ENCODE data around the gene SLC41A1. TPM values are rescaled to one million over a fixed set of nuclear protein-coding genes. Genes with fewer than 3 reads are reported as not detected.

Gene SLC41A1
- total RNA-seq, 2 donors from 2014 or later: 31.1 to 64.4 TPM

DNA sequence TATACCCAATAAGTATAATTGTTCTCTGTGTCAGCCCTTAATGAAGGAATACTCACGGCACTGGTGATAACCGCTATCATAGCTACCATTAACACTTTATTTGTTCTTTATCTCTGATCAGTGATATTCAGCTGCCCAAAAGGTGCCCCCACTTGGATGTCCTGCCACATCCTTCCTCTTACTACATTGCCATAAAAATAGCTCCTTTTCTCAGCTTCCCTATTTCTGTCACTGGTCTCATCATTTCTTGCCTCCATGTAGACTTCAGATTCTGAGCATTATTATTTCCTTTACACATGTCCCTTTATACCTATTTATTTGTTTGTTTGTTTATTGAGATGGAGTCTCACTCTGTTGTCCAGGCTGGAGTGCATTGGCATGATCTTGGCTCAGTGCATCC is 35.0 kb downstream of the SLC41A1 start:
- ATAC-seq: no peak
- peaks cover 7 to 10% of the 10 kb centered on the region in 2 donors for H3K36me3 Mint-ChIP-seq
- no peaks in the 10 kb centered on the region for H3K9me3 Mint-ChIP-seq
- H3K27ac Mint-ChIP-seq: no peak overlapping the region
- DNase-seq (ENCODE audit: low spot score in 2 of 2): no peak

DNA sequence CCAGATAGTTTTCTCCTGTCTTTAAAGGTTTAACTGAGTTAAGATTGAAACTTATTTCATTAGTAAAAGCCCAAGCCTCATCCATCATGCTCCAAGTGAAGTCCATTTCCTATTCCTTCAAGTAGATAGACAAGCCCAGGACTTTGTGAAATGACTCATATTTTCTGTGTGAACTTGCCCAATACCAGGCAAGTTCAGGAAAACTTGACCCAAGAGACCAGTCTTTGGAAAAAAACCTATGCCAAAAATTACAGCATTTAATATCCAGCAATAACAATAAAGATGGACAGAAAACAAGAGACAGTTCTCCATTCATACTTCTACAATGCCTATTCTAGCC is 37.3 kb downstream of the SLC41A1 start:
- Mint-ChIP-seq H3K27ac (peak overlapping the region; percentile 95 to 97), H3K36me3 (peaks cover 8 to 18% of the 10 kb centered on the region in 2 donors), H3K9me3 (no peaks in the 10 kb centered on the region)
- no peak for DNase-seq (ENCODE audit: low spot score in 2 of 2)
- ATAC-seq: no peak

DNA sequence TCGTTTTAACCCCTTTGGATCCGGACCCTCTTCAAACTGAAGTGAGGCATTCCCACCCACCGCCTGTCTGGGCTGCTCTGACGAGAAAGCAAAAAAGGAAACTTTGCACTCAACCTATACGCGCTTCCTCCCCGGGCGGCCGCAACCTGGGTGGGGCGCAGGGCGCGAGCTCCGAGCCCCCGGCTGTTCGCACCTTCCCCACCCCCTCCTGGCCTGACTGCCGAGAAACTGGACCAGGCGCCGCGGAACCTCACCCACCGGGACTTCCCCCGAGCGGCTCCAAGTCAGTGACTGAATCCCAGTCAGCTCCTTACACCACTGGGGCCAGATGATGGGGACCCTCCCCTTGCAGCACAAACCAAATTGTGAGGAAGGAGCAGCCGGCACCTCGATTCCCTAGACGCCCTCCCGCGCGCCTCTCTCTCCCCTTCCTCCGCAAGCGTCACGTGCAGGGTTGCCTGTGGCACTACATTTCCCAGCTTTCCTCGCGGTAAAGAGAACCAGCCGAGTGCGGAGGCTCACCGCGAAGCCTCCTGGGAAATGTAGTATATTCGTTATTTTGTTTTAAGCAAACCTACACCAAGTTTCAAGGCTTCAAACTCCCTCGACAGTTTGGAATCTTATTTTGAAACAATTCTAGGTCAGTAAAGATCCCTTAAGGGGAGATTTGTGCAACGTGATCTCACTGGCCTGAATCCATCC is 37.8 kb downstream of the SLC41A1 start, which contains the start of gene RAB29:
Gene RAB29, minus strand, starts transcription at position 468 of the 702 bp plus-strand sequence. CDS start 526 bp downstream, outside the sequence.
- H3K27ac Mint-ChIP-seq: peak within 1 kb of the TSS; percentile 95 to 97
- DNase-seq (ENCODE audit: low spot score in 2 of 2) (peak; percentile 80 to 91), ATAC-seq (peak; percentile 80 to 83)
- H3K9me3 Mint-ChIP-seq: no peaks in the 10 kb centered on the region
- peaks cover 13 to 23% of the 10 kb centered on the region in 2 donors for H3K36me3 Mint-ChIP-seq

DNA sequence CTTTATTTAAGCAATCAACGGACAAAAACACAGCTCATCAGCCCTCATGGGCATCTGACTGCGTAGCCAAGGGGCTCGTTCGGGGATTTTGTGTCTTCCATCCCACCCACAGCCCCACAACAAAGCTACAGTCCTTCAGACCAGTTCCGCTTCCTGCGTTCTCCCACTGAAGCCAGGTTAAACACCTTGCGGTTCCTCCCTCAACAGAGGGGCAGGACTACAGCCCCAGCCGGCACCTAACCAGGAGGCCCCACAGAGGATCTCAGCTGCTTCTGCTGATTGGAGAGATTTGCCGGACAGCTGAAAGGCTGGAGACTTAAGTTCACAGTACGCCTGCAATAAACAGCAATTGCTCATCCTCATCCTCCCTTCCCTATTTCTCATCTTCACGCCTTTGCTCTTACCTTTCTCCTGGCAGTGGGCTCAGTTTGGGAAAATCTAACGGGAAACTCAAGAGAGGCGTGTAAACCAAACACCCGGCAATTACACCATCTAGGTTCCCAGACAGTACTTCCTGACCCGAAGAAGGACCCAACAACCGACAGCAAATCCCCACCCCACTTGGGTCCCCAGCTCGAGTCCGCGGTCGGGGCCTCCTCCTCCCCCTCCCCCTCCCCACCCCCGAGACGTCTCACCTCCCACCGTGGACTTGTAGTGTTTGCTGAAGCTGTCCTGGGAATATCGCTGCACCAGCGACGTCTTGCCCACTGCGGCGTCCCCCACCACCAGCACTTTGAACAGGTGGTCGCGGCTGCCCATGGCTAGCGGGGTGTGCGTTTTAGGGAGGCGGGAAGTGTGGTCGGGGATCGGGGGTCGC is 38.6 kb downstream of the SLC41A1 start:
- peak overlapping the region; percentile 89 to 95 for H3K27ac Mint-ChIP-seq
- ATAC-seq (peak; percentile 28 to 36), DNase-seq (ENCODE audit: low spot score in 2 of 2) (peak; percentile 50 to 66)
- H3K9me3 Mint-ChIP-seq: no peaks in the 10 kb centered on the region
- peaks cover 21 to 30% of the 10 kb centered on the region in 2 donors for H3K36me3 Mint-ChIP-seq

DNA sequence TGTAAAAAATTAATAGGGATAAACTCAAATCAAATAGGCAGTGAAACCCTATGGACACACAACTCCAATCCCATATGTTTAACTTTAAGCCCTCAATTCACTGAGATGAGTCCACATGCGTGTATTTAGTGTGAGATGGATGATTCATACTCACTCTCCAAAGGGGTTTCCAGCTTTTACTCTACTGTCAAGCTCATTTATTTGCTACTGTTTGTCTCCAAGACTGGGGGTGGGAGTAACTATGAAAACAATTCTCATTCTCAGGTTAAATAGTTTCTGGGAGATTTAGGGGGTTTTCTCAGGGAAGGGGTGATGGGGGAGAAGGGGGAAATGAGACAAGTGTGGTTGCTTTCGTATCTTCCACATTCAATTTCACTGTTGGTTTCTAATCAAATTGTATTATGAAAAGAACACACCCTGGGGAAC is 40.4 kb downstream of the SLC41A1 start:
- Mint-ChIP-seq H3K9me3 (no peaks in the 10 kb centered on the region), H3K36me3 (peaks cover 21 to 30% of the 10 kb centered on the region in 2 donors), H3K27ac (peak overlapping the region; percentile 76 to 81)
- DNase-seq (ENCODE audit: low spot score in 2 of 2): no peak
- peak; percentile 48 to 81 for ATAC-seq

DNA sequence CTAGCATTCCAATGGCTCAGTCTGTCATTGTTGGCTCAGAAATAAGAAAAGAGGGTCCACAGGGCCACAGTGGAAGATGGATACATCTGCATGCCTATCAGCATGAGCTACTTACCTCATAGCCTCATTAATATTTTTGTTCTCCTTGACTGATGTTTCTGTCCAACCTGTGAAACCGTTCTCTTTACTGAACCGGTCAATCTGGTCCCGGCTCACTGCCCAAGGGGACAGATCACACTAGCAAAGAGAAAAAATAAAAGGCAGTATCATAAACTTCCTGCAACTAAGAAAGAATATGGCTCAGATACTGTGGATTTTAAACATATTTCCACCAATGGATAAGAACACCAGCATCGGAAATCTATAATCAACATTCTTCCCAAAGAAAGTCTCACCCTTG is 42.4 kb downstream of the SLC41A1 start:
- ATAC-seq (no peak), DNase-seq (ENCODE audit: low spot score in 2 of 2) (no peak)
- Mint-ChIP-seq H3K9me3 (no peaks in the 10 kb centered on the region), H3K27ac (peak overlapping the region; percentile 30 to 52), H3K36me3 (peaks cover 21 to 30% of the 10 kb centered on the region in 2 donors)

DNA sequence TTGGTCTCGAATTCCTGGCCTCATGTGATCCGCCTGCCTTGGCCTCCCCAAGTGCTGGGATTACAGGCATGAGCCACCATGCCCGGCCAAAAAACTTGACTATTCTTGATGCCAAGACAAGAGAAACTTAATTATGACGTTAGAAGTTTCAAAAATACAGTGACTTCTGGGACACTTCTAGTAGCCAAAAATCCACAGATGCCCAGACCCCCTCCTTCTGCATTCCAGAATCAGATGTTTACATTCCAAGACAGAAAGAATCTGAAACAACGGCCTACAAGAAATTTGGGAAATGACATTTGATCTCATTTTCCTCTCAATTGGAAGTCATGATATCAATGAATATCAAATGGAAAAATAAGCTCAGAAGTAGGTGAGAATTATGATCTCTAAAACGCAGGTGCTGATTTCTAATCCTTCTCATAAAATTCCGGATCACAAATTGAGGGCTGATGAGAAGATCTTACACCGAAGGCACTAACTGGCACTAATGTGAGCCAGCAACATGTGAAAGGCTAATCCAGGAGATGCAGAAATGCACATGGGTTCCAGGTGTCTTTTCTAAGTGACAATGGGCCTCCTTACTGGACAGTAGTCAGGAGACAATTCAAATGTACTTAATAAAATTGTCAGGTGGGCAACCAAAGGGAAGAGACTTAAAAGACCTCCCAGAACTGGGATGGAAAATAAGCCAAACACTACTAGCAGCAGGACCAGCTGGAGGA is 43.2 kb downstream of the SLC41A1 start:
- H3K27ac Mint-ChIP-seq: peak overlapping the region in 1 of 2 donors; percentile 72
- no peaks in the 10 kb centered on the region for H3K9me3 Mint-ChIP-seq
- ATAC-seq: no peak
- DNase-seq (ENCODE audit: low spot score in 2 of 2): no peak
- peaks cover 14 to 30% of the 10 kb centered on the region in 2 donors for H3K36me3 Mint-ChIP-seq

DNA sequence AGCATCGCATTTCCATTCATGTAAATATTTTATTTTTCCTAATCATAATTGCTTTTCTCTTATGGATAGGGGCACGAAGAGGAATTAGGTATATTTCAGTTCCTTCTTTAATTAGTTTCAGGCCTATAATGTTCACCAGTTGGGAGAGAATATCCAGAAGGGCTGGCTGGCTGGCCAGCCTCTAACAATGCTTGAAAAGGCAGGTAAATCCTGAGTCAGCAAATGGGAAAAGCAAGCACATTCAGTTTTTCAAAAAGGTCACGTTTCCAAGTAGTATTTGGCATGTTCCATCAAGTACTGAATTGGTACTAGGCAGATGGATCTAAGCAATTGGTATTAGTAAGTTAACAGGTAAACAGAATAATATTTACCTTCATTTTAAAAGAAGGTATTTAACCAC is 45.8 kb downstream of the SLC41A1 start:
- Mint-ChIP-seq H3K36me3 (peaks cover 14 to 20% of the 10 kb centered on the region in 2 donors), H3K9me3 (no peaks in the 10 kb centered on the region)

DNA sequence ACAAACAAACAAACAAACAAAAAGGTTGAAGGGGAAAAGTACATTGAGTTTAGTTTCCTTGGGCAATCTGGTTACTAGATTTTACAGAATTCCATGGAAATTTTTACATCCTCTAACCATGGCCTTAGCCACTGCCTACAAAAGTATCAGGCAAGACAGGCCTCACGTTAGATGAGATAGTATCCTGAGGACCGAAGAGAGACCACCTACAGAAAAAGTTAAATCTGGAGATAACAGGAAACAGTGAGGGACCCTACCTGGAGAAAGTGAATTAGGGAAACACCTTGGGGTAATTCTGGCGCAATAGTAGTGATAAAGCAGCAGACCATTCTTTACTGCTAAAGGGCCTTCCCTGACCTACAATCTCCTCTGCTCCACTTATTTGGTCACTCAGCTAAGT is 46.4 kb downstream of the SLC41A1 start:
- ATAC-seq: no peak
- peak overlapping the region in 1 of 2 donors; percentile 74 for H3K27ac Mint-ChIP-seq
- H3K36me3 Mint-ChIP-seq: peaks cover 14 to 20% of the 10 kb centered on the region in 2 donors
- H3K9me3 Mint-ChIP-seq: no peaks in the 10 kb centered on the region
- DNase-seq (ENCODE audit: low spot score in 2 of 2): no peak

More for the DNA sequence above, 45.8 kb downstream of the SLC41A1 start:
- DNase-seq (ENCODE audit: low spot score in 2 of 2) (no peak), ATAC-seq (no peak)
- H3K27ac Mint-ChIP-seq: peak overlapping the region in 1 of 2 donors; percentile 52

DNA sequence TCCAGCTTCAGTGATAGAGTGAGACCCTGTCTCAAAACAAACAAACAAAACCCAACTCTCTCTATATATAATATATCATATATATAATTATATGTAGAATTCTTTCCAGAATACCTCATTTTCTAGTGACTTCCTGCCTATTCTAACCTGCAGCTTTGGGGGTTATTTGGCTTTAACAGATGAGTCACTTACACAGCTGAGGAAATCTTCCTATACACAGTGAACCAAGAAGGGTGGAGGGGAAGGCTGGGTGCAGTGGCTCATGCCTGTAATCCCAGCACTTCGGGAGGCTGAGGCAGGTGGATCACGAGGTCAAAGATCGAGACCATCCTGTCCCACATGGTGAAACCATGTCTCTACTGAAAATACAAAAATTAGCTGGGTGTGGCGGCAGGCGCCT is 47.0 kb downstream of the SLC41A1 start:
- ATAC-seq (peak in 1 of 2 donors; percentile 32), DNase-seq (ENCODE audit: low spot score in 2 of 2) (no peak)
- no peak overlapping the region for H3K27ac Mint-ChIP-seq
- H3K36me3 Mint-ChIP-seq: peaks cover 14 to 20% of the 10 kb centered on the region in 2 donors
- no peaks in the 10 kb centered on the region for H3K9me3 Mint-ChIP-seq

DNA sequence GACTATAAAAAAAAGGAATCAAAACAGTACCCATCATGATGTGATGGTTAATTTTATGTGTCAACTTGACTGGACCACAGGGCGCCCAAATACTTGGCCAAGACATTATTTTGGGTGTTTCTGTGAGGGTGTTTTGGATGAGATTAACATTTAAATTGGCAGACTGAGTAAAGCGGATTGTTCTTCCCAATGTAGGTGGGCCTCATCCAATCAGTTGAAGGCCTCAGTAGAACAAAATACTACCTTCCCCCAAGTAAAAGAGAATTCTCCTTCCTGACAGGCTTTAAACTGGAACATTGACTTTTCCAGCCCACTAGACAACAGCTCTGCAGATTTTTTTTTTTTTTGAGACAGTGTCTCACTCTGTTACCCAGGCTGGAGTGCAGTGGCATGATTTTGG is 48.4 kb downstream of the SLC41A1 start:
- Mint-ChIP-seq H3K36me3 (peaks cover 2 to 6% of the 10 kb centered on the region in 2 donors), H3K27ac (peak overlapping the region in 1 of 2 donors; percentile 75), H3K9me3 (no peaks in the 10 kb centered on the region)
- DNase-seq (ENCODE audit: low spot score in 2 of 2) (no peak), ATAC-seq (no peak)

DNA sequence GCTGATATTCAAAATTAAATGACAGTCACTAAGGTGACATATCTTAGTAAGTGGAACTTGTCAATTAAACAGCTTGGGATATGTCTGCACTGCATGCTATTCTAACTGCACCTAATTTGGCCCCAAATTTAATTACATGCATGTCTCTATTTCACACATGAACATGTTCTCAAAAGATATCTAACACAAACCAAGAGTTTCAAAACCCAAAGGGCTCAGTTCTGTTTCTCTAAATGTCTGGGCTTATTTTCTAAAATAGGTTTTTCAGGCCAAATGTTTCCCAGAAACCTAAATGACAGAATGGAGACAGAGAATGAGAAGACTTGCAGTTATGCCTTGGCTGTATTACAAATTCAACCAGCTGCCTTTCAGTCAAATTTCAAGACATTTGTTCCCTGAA is 49.0 kb downstream of the SLC41A1 start:
- H3K36me3 Mint-ChIP-seq: peaks cover 0 to 5% of the 10 kb centered on the region in 2 donors
- H3K9me3 Mint-ChIP-seq: no peaks in the 10 kb centered on the region
- DNase-seq (ENCODE audit: low spot score in 2 of 2) (no peak), ATAC-seq (peak in 1 of 2 donors; percentile 90)
- peak overlapping the region in 1 of 2 donors; percentile 75 for H3K27ac Mint-ChIP-seq

DNA sequence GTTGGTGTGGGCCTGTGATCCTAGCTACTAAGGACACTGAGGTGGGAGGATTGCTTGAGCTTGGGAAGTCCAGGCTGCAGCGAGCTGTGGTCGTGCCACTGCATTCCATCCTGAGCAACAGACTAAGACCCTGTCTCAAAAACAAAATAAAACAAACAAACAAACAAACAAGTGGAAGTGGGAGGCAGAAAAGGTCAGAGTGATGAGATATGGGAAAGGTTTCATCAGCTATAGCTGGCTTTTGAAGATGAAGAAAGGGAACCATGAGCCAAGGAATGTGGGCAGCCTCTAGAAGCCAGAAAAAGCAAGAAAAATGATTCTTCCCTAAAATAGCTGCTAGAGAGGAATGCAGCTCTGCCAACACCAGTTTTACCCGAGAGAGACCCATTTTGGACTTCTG is 52.4 kb downstream of the SLC41A1 start:
- DNase-seq (ENCODE audit: low spot score in 2 of 2): no peak
- H3K27ac Mint-ChIP-seq: no peak overlapping the region
- peaks cover 0 to 5% of the 10 kb centered on the region in 2 donors for H3K36me3 Mint-ChIP-seq
- H3K9me3 Mint-ChIP-seq: no peaks in the 10 kb centered on the region
- no peak for ATAC-seq

DNA sequence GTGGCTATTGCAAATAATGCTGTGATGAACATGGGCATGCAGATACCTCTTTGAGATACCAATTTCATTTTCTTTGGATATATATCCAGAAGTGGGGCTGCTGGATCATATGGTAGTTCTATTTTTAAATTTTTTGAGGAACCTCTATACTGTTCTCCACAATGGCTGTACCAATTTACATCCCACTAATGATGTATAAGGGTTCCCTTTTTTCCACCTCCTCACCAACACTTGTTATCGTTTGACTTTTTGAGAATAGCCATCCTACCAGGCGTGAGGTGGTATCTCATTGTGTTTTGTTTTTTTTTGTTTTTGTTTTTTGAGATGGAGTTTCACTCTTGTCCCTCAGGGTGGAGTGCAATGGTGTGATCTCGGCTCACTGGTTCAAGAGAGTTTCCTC is 56.4 kb downstream of the SLC41A1 start:
- H3K9me3 Mint-ChIP-seq: no peaks in the 10 kb centered on the region
- H3K27ac Mint-ChIP-seq: no peak overlapping the region
- DNase-seq (ENCODE audit: low spot score in 2 of 2) (no peak), ATAC-seq (no peak)
- peaks cover 0 to 5% of the 10 kb centered on the region in 2 donors for H3K36me3 Mint-ChIP-seq

DNA sequence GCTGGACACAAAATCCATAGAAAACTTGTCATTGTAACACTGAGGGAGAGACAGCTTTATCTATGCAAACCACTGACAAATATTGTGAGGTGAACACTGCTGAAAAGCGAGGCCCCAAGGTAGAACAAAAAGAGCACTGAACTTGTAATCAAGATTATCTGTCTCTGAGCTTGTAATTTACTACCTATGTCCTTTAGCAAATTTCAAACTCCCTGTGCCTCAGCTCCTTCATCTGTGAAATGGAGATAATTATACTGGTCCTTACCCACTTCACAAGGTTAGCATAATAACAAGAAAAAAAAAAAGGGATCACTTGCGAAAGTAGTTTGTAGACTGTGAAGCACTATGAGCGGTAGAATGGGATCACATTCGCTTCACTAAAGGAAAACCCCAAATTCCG is 58.1 kb downstream of the SLC41A1 start:
- Mint-ChIP-seq H3K36me3 (peaks cover 5 to 6% of the 10 kb centered on the region in 2 donors), H3K27ac (no peak overlapping the region), H3K9me3 (no peaks in the 10 kb centered on the region)
- ATAC-seq (no peak), DNase-seq (ENCODE audit: low spot score in 2 of 2) (no peak)

DNA sequence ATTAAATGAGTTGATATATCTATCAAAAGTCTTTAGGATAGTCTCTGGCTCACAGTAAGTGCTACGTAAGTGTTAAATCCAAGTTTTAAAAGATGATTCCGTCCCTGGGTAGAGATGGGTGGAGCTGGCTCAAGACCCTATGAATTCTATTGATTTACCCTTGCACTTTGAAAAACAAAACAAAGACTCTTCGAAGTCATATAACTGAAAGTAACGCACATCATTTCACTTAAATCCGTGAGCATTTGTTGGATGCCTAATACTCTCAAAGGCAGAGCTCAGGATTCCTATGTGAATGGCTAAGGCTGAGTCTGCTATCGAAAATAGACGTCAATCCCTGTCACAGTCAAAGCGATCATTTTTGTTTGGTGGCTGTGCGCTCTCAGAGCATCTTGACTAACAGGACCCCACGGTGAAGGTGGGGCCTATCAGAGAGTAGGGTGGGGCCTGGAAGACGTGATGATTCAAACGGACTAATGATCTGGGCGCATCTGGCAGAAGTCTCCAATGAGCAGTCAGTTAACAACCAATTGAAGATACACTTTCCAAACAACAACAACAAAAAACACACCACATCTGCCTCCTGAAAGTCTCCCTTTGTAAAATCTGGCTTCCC is 61.9 kb downstream of the SLC41A1 start:
- DNase-seq (ENCODE audit: low spot score in 2 of 2) (no peak), ATAC-seq (no peak)
- Mint-ChIP-seq H3K27ac (peak overlapping the region; percentile 96 to 100), H3K9me3 (no peaks in the 10 kb centered on the region), H3K36me3 (peaks cover 20 to 31% of the 10 kb centered on the region in 2 donors)

Data from activated naive CD4-positive, alpha-beta T cell treated with anti-CD3 and anti-CD28 coated beads, Interleukin-2, amount 50 U/mL, for 72 hours (primary cell).